K562 (cell line): Measurements from ENCODE around the gene WNT6. TPM values are rescaled to one million over a fixed set of nuclear protein-coding genes. Genes with fewer than 3 reads are reported as not detected.

Source experiments
- CCAR2 ChIP-seq: fragments of 200-400 bp; formaldehyde crosslinking; IDR thresholded peaks from 2 replicates; pipeline ENCODE4 v1.6.1; 2017; ENCODE audit warnings: mild to moderate bottlenecking, low read depth, low read length
- CEBPZ ChIP-seq: fragments of 150-350 bp; IDR thresholded peaks from 2 replicates; pipeline ENCODE4 v1.6.1; 2014; ENCODE audit warnings: low read depth, mild to moderate bottlenecking, low read length, borderline replicate concordance
- CTBP1 ChIP-seq: fragments of 450-650 bp; IDR thresholded peaks from 2 replicates; pipeline ENCODE4 v1.6.1; 2016; ENCODE audit warnings: borderline replicate concordance
- EZH2 ChIP-seq: IDR thresholded peaks from 2 replicates; pipeline ENCODE4 v1.6.1; 2012; ENCODE audit warnings: low read depth, mild to moderate bottlenecking, inconsistent platforms, low read length, borderline replicate concordance
- FOXP1 ChIP-seq: sonication (generic); formaldehyde crosslinking; IDR thresholded peaks from 2 replicates; pipeline ENCODE4 v1.8.0; 2022; ENCODE audit warnings: mild to moderate bottlenecking, missing genetic modification reagents
- FUS ChIP-seq: fragments of 200-400 bp; formaldehyde crosslinking; optimal IDR thresholded peaks from 2 replicates; pipeline ENCODE3; 2017; ENCODE audit warnings: low read depth, low read length
- HBP1 ChIP-seq: fragments of 450-650 bp; formaldehyde crosslinking; IDR thresholded peaks from 2 replicates; pipeline ENCODE4 v1.4.0; 2022; ENCODE audit warnings: missing genetic modification characterization
- HDGF ChIP-seq: fragments of 450-650 bp; IDR thresholded peaks from 2 replicates; pipeline ENCODE4 v1.6.1; 2016
- HMBOX1 ChIP-seq: sonication (generic); IDR thresholded peaks from 2 replicates; pipeline ENCODE4 v1.6.1; 2016
- HMG20B ChIP-seq: fragments of 250-450 bp; sonication (Bioruptor Pico); IDR thresholded peaks from 2 replicates; pipeline ENCODE4 v1.5.0; 2021; ENCODE audit warnings: mild to moderate bottlenecking
- MAX ChIP-seq: sonication (generic); formaldehyde crosslinking; IDR thresholded peaks from 2 replicates; pipeline ENCODE4 v1.9.0; 2022; ENCODE audit warnings: mild to moderate bottlenecking, missing genetic modification reagents
- MXD1 ChIP-seq: fragments of 250-450 bp; sonication (Bioruptor Pico); IDR thresholded peaks from 2 replicates; pipeline ENCODE4 v1.8.0; 2021; ENCODE audit warnings: borderline replicate concordance, mild to moderate bottlenecking, moderate library complexity; ENCODE audit not compliant: poor library complexity, severe bottlenecking
- NELFE ChIP-seq: IDR thresholded peaks from 2 replicates; pipeline ENCODE4 v1.6.1; 2011; ENCODE audit warnings: mild to moderate bottlenecking; ENCODE audit not compliant: insufficient read depth, insufficient read length
- RBM25 ChIP-seq: fragments of 200-400 bp; formaldehyde crosslinking; IDR thresholded peaks from 2 replicates; pipeline ENCODE4 v1.6.1; 2018; ENCODE audit warnings: low read length, low read depth, moderate library complexity; ENCODE audit not compliant: severe bottlenecking
- RFX7 ChIP-seq: fragments of 250-450 bp; sonication (Bioruptor Pico); IDR thresholded peaks from 2 replicates; pipeline ENCODE4 v1.5.1; 2021; ENCODE audit warnings: mild to moderate bottlenecking
- TBP ChIP-seq: optimal IDR thresholded peaks from 2 replicates; pipeline ENCODE3; 2011; ENCODE audit warnings: low read depth, low read length, improper control_type of control experiment
- ZNF24 ChIP-seq: fragments of 450-650 bp; IDR thresholded peaks from 2 replicates; pipeline ENCODE4 v1.6.1; 2016
- polyA plus RNA-seq, 8 experiments: library from polyadenylated mRNA; depleted of rRNA in 4 of 8; stranded (reverse) in 5 of 8; unstranded in 3 of 8; fragments of >200 nt; fragmentation: Nextera tagmentation in 2 of 8; fragmentation: Illumina TruSeq in 1 of 8; extraction: Ambion mirVana in 2 of 8; extraction: Trizol in 1 of 8; gene quantifications; 2 replicates each; pipeline versions ENCODE4 v1.2.1 to v1.2.3, GENCODE V29; 2011 to 2014; ENCODE audit warnings: inconsistent platforms in 1 of 8, missing spikeins in 1 of 8
- total RNA-seq, 7 experiments: library from RNA; depleted of rRNA in 6 of 7; stranded (reverse); fragments of >200 nt in 6 of 7; fragmentation: Illumina TruSeq in 2 of 7; extraction: Trizol in 2 of 7; gene quantifications; 2 replicates each; pipeline versions ENCODE4 v1.2.1 to v1.2.3, GENCODE V29; 2011 to 2021; ENCODE audit warnings: low replicate concordance in 1 of 7

Gene WNT6
- total and polyA plus RNA-seq, 9 of the 15 experiments (the other 6 are each of a cell fraction or from before 2014, with no cell fraction given): not detected

GRCh38 chr2:218908721-218909619 lies 49.4 kb downstream of the WNT6 start (continued):
- TF ChIP-seq HBP1 (CRISPR knock-in tag) (no peak), RBM25 (peak; percentile 80), ZNF24 (no peak), NELFE (no peak), FUS (no peak), CTBP1 (peak; percentile 69; the same call in 1 of the 2 replicates), MXD1 (CRISPR knock-in tag) (no peak), HMBOX1 (peak; percentile 38; the same call in 1 of the 2 replicates), EZH2 (no peak), RFX7 (no peak), CCAR2 (no peak), HMG20B (CRISPR knock-in tag) (no peak), FOXP1 (0 out of 2 replicates have a peak, but pooled peaks have one; percentile 31), MAX (CRISPR knock-in tag) (0 out of 2 replicates have a peak, but pooled peaks have one; percentile 21), HDGF (no peak), TBP (peak; percentile 74), CEBPZ (no peak)
